Cardiac fibroblast (primary cell): Measurements from ENCODE around the gene LINGO3.
A peak's percentile ranks its signal among the peaks of the same experiment; 100 is the strongest.

Experiments used
- DNase-seq, 2 donors: peaks; one replicate each; pipeline versions ENCODE4 v3.0.0 to v3.0.0-alpha.2; 2010; ENCODE audit warnings: low read depth in 2 of 2
- H3K4me3 ChIP-seq, 2 donors: replicated peaks in 1 of 2; 1 replicate in 1 of 2; 2 replicates in 1 of 2; pipeline ENCODE4 v1.5.1; 2011; ENCODE audit warnings: low read depth in 2 of 2, low read length in 2 of 2, mild to moderate bottlenecking in 2 of 2, moderate library complexity in 1 of 2
- TF ChIP-seq, protein P1 (sequence below): IDR thresholded peaks from one replicate; pipeline ENCODE4 v1.5.1; 2011; ENCODE audit warnings: low read depth, mild to moderate bottlenecking, low read length, inconsistent platforms

LINGO3 gene

GRCh38 chr19:2291185-2291751 lies 16.7 kb downstream of the LINGO3 start:
- DNase-seq = no peak
- TF ChIP-seq, protein P1, sequence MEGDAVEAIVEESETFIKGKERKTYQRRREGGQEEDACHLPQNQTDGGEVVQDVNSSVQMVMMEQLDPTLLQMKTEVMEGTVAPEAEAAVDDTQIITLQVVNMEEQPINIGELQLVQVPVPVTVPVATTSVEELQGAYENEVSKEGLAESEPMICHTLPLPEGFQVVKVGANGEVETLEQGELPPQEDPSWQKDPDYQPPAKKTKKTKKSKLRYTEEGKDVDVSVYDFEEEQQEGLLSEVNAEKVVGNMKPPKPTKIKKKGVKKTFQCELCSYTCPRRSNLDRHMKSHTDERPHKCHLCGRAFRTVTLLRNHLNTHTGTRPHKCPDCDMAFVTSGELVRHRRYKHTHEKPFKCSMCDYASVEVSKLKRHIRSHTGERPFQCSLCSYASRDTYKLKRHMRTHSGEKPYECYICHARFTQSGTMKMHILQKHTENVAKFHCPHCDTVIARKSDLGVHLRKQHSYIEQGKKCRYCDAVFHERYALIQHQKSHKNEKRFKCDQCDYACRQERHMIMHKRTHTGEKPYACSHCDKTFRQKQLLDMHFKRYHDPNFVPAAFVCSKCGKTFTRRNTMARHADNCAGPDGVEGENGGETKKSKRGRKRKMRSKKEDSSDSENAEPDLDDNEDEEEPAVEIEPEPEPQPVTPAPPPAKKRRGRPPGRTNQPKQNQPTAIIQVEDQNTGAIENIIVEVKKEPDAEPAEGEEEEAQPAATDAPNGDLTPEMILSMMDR = no peak
- H3K4me3 ChIP-seq = no peak overlapping the region

- no peak overlapping the region for H3K4me3 ChIP-seq
- TF ChIP-seq, protein P1 = no peak
- DNase-seq = no peak
Observed at GRCh38 chr19:2290441-2291184, 17.3 kb downstream of the LINGO3 start.

GRCh38 chr19:2289714-2290435 lies 18.1 kb downstream of the LINGO3 start:
- no peak for DNase-seq
- TF ChIP-seq, protein P1 = no peak
- H3K4me3 ChIP-seq = peak overlapping the region in 1 of 2 donors; percentile 21

DNA sequence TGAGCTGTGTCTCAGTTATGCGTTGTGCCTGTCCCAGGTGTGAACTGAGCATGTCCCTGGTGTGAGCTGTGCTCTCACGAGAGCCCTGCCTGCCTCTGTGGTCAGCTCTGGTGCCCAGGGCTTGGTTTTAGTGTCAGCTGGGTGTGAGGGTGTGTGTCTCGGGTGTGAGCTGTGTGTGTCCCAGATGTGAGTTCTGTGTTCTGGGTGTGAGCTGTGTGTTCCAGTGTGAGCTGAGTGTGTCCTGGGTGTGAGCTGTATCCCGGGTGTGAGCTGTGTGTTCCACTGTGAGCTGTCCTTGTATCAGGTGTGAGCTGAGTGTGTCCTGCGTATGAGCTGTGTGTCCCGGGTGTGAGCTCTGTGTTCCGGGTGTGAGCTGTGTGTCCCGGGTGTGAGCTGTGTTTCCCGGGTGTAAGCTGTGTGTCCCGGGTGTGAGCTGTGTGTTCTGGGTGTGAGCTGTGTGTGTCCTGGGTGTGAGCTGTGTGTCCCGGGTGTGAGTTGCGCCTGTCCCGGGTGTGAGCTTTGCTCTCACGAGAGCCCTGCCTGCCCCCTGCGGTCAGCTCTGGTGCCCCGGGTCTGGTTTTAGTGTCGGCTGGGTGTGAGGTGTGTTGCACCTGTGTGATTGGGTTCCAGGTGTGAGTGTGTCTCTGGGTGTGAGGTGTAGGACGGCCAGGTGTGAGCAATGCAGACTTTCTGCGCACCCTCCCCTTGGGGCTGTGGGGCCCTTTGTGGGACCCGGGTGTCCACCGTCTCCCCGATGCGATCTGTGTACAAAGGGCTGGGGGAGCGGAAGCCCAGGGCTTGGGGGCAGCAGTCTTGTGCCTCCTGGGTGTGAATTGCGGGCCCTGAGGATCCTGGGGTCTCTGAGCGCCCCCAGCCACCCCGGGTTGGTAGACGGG lies 18.9 kb downstream of the LINGO3 start:
- TF ChIP-seq, protein P1 = no peak
- no peak for DNase-seq
- no peak overlapping the region for H3K4me3 ChIP-seq

DNA sequence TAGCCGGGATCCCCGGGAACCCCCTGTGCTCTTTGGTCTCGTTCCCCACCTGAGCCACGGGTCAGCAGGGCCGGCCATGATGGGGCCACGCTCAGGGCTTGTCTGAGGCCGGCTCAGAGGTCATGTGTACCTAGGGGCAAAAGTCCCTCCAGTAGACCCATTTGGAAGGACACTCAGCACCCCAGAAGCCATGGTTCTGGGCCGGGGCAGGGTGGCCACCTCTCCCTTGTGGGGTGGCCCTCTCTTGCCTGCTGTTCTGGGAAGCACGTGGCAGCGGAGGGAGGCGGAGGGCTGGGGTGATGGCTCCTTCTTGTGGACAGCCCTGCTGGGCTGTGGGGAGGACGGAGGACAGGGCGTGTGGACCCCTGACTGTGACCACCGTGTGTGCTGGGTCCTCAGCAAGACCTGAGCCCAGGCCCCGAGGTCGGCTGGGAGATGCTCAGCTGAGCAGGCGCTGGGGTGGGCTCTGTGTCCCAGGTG lies 19.6 kb downstream of the LINGO3 start:
- TF ChIP-seq, protein P1 = no peak
- DNase-seq = no peak
- H3K4me3 ChIP-seq = no peak overlapping the region
